Smooth muscle cell (in vitro differentiated cells): Measurements from ENCODE around the gene UBA6. TPM values are rescaled to one million over a fixed set of nuclear protein-coding genes. Genes with fewer than 3 reads are reported as not detected.

Experiments
- DNase-seq: peaks from one replicate; lab custom pipeline; 2025; ENCODE audit not compliant: unreplicated experiment; lab: John Stamatoyannopoulos, UW
- H2AFZ ChIP-seq: fragments of 200-600 bp; sonication (generic); 2 replicates; pipeline ENCODE4 v1.6.0; 2016; ENCODE audit warnings: antibody characterized with exemption, low read depth, mild to moderate bottlenecking
- H3F3A ChIP-seq: fragments of 200-600 bp; sonication (generic); 2 replicates; pipeline ENCODE4 v1.6.0; 2017; ENCODE audit warnings: antibody characterized with exemption, low read depth
- H3K27ac ChIP-seq: fragments of 200-600 bp; sonication (generic); 2 replicates; pipeline ENCODE4 v1.5.1; 2016; ENCODE audit warnings: low read depth, mild to moderate bottlenecking
- H3K27me3 ChIP-seq: fragments of 200-600 bp; sonication (generic); 2 replicates; pipeline ENCODE4 v1.6.1; 2016; ENCODE audit warnings: low read depth, mild to moderate bottlenecking
- H3K36me3 ChIP-seq: fragments of 200-600 bp; sonication (generic); 2 replicates; pipeline ENCODE4 v1.5.1; 2016; ENCODE audit warnings: low read depth
- H3K4me1 ChIP-seq: fragments of 200-600 bp; sonication (generic); 2 replicates; pipeline ENCODE4 v1.5.1; 2016; ENCODE audit warnings: low read depth
- H3K4me2 ChIP-seq: fragments of 200-600 bp; sonication (generic); 2 replicates; pipeline ENCODE4 v1.6.0; 2016; ENCODE audit warnings: mild to moderate bottlenecking
- H3K4me3 ChIP-seq: fragments of 200-600 bp; sonication (generic); 2 replicates; pipeline ENCODE4 v1.5.1; 2016; ENCODE audit warnings: mild to moderate bottlenecking
- H3K79me2 ChIP-seq: fragments of 200-600 bp; sonication (generic); 2 replicates; pipeline ENCODE4 v1.6.0; 2016; ENCODE audit warnings: low read depth, mild to moderate bottlenecking
- H3K9ac ChIP-seq: fragments of 200-600 bp; sonication (generic); 2 replicates; pipeline ENCODE4 v1.6.0; 2016; ENCODE audit warnings: low read depth
- H3K9me3 ChIP-seq: fragments of 200-600 bp; sonication (generic); replicated peaks from 2 replicates; pipeline ENCODE4 v1.5.1; 2016; ENCODE audit warnings: low read depth
- H4K20me1 ChIP-seq: fragments of 200-600 bp; sonication (generic); 2 replicates; pipeline ENCODE4 v1.6.0; 2016; ENCODE audit warnings: low read depth
- CTCF ChIP-seq: fragments of 200-600 bp; sonication (generic); IDR thresholded peaks from 2 replicates; pipeline ENCODE4 v1.5.1; 2017; ENCODE audit warnings: borderline replicate concordance, mild to moderate bottlenecking, antibody characterized with exemption; ENCODE audit not compliant: insufficient read depth, poor library complexity, severe bottlenecking
- WGBS: methylation state at CpG from one replicate; pipeline ENCODE4 v1.1.7; 2016; ENCODE audit warnings: low lambda C conversion rate; 5-methylcytosine and 5-hydroxymethylcytosine counted together
- polyA plus RNA-seq: library from polyadenylated mRNA; unstranded; fragments of >200 nt; fragmentation: Nextera tagmentation; extraction: Ambion mirVana; gene quantifications from 2 replicates; pipeline ENCODE4 v1.2.1, GENCODE V29; 2016
- total RNA-seq: library from RNA; depleted of rRNA; stranded (reverse); fragments of >200 nt; gene quantifications from 2 replicates; pipeline ENCODE4 v1.2.3, GENCODE V29; 2014

Gene UBA6
- total and polyA plus RNA-seq, 2 experiments from 2014 or later, result 15.7 to 271 TPM

GRCh38 chr4:67699603-67700002, 1.4 kb downstream of the UBA6 start:
- DNase-seq, result no peak
- no peak for TF ChIP-seq CTCF
- Histone ChIP-seq H3K36me3 (no peaks in the 10 kb centered on the region), H3K27me3 (no peaks in the 10 kb centered on the region), H3K27ac (peak overlapping the region; percentile 83), H3K4me3 (peak overlapping the region; percentile 94), H3K9ac (no peak overlapping the region), H3F3A (no peaks in the 10 kb centered on the region), H3K4me1 (peaks cover 25% of the 10 kb centered on the region), H3K9me3 (no peaks in the 10 kb centered on the region), H4K20me1 (peaks cover 15% of the 10 kb centered on the region), H3K79me2 (peaks cover 60% of the 10 kb centered on the region), H3K4me2 (peak overlapping the region; percentile 84), H2AFZ (no peak overlapping the region)
- WGBS, result 86% methylated on average over 18 of the region's 18 CpGs

- Histone ChIP-seq H3K36me3 (no peaks in the 10 kb centered on the region), H4K20me1 (peaks cover 15% of the 10 kb centered on the region), H3K4me1 (peaks cover 25% of the 10 kb centered on the region), H3K9ac (no peak overlapping the region), H3K27ac (no peak overlapping the region), H3K79me2 (peaks cover 64% of the 10 kb centered on the region), H3K9me3 (no peaks in the 10 kb centered on the region), H2AFZ (no peak overlapping the region), H3K4me3 (no peak overlapping the region), H3F3A (no peaks in the 10 kb centered on the region), H3K27me3 (no peaks in the 10 kb centered on the region), H3K4me2 (no peak overlapping the region)
- 81% methylated on average over 7 of the region's 7 CpGs for WGBS
- no peak for DNase-seq
- TF ChIP-seq CTCF, result no peak
Measured at GRCh38 chr4:67697860-67698687, 2.9 kb downstream of the UBA6 start.

GRCh38 chr4:67696061-67696460, 4.9 kb downstream of the UBA6 start:
- Histone ChIP-seq H3K27me3 (no peaks in the 10 kb centered on the region), H4K20me1 (peaks cover 15% of the 10 kb centered on the region), H3K4me1 (peaks cover 14% of the 10 kb centered on the region), H2AFZ (no peak overlapping the region), H3K27ac (no peak overlapping the region), H3F3A (no peaks in the 10 kb centered on the region), H3K9me3 (no peaks in the 10 kb centered on the region), H3K79me2 (peaks cover 80% of the 10 kb centered on the region), H3K9ac (no peak overlapping the region), H3K4me2 (no peak overlapping the region), H3K4me3 (no peak overlapping the region), H3K36me3 (peaks cover 5% of the 10 kb centered on the region)
- WGBS, result 94% methylated on average over 2 of the region's 2 CpGs
- TF ChIP-seq CTCF, result no peak
- no peak for DNase-seq

- WGBS, result 92% methylated on average over 3 of the region's 3 CpGs
- no peaks in the 10 kb centered on the region for H3K9me3 ChIP-seq
- no peak for DNase-seq
Measured at GRCh38 chr4:67694662-67695061, 6.3 kb downstream of the UBA6 start.

More at GRCh38 chr4:67694662-67695061, 6.3 kb downstream of the UBA6 start:
- no peak overlapping the region for H3K4me2 ChIP-seq
- H3K4me3 ChIP-seq, result no peak overlapping the region
- peaks cover 17% of the 10 kb centered on the region for H4K20me1 ChIP-seq
- no peak overlapping the region for H3K27ac ChIP-seq
- peaks cover 8% of the 10 kb centered on the region for H3K4me1 ChIP-seq
- no peaks in the 10 kb centered on the region for H3F3A ChIP-seq
- peaks cover 81% of the 10 kb centered on the region for H3K79me2 ChIP-seq
- peaks cover 5% of the 10 kb centered on the region for H3K36me3 ChIP-seq
- no peak overlapping the region for H2AFZ ChIP-seq
- TF ChIP-seq CTCF, result no peak
- H3K27me3 ChIP-seq, result no peaks in the 10 kb centered on the region
- no peak overlapping the region for H3K9ac ChIP-seq
